ENCODE measurements around the gene FOXO3. TPM values are rescaled to one million over a fixed set of nuclear protein-coding genes. Genes with fewer than 3 reads are reported as not detected.

The FOXO3 gene
- total and polyA plus RNA-seq, 2 of the 8 experiments (the other 6 are each of a cell fraction or from before 2014, with no cell fraction given), result 13.1 to 19.3 TPM

DNA sequence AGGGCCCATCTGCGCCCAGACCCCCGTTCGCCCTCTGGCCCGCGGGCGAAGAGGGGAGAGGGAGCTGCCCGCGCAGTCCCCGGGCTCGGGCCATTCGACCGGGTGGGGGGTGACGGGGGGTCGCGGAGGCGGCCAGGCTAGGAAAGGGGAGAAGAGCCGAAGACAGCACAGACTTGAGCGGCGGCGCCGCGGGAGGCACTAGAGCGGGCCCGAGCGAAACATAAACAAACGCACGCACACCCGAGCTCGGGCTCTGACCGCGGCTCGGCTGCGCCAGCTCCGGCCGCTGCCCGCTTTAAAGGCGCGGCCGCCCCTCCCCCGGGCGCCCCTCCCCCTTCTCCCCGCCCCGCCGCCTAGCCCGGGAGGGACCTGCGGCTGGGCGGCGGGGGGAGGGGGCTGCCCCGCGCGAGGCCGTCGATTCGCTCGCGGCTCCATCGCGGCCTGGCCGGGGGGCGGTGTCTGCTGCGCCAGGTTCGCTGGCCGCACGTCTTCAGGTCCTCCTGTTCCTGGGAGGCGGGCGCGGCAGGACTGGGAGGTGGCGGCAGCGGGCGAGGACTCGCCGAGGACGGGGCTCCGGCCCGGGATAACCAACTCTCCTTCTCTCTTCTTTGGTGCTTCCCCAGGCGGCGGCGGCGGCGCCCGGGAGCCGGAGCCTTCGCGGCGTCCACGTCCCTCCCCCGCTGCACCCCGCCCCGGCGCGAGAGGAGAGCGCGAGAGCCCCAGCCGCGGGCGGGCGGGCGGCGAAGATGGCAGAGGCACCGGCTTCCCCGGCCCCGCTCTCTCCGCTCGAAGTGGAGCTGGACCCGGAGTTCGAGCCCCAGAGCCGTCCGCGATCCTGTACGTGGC, at the start of gene FOXO3 (continued):
- peak; percentile 70 for TF ChIP-seq TAF1 (IDR thresholded peaks at IDR 0.05; ENCODE audit: low read depth, low read length)
